UCSD-AML1 (cell line): Measurements from ENCODE around the gene SLC14A1.

Source experiments
- DNase-seq: peaks from one replicate; lab custom pipeline; 2025; ENCODE audit not compliant: unreplicated experiment; lab: John Stamatoyannopoulos, UW

SLC14A1 gene

DNA sequence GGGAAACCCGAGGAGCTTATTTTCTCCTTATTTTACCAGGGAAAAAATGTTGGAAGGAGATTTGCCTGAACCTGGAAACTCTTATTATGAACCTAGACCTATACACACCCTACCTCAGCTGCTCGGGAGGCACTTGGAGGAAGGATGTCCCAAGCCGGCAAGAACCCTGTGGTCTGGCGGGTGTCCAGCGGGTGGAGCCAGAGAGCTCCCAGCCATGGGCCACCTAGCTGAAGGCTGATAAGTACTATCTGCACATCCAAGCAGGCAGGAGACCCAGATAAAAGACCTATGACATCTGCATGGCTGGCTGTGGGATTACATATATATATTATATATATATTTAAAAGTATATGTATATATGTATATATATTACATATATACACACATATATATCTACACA lies 1.1 kb upstream of the SLC14A1 start:
- peak; percentile 78 for DNase-seq

DNA sequence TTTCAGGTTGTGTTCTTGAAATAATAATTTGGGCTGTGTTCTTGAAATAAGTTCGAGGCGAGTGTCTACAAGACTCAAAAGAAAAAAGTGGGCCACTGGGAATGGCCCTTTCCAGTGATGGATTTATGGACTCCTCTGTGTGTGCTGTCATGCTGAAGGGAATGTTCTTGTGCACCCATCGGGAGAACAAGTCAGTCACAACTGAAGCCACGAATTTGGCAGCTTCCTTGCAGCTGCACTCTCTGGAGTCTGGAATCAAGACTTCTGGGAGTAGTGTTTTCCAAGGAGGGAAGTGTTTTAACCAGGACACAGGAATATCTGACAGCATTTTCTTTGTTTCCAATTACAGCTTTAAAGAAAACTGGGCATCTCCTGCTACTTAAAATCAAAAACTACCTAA lies 620 bp downstream of the SLC14A1 start:
- no peak for DNase-seq

DNA sequence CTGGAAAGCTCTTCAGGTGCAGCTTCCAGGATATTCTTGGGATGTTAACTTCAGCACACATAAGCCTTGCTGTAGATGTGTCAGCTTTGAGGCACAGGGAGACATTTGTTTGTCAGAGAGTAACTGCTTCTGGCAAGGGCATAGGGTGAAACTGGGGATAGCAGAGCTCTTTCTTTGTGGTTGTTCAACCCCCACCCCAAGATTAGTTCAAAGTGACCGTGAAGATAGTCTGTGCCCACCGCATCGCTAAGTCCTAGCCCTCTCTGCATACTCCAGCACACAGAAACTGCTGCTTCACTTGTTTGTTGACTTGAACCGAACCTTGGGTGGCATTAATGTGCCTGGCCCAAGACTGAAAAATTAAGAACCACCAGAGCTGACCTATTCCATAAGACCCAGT lies 1.4 kb downstream of the SLC14A1 start:
- DNase-seq, result no peak

DNA sequence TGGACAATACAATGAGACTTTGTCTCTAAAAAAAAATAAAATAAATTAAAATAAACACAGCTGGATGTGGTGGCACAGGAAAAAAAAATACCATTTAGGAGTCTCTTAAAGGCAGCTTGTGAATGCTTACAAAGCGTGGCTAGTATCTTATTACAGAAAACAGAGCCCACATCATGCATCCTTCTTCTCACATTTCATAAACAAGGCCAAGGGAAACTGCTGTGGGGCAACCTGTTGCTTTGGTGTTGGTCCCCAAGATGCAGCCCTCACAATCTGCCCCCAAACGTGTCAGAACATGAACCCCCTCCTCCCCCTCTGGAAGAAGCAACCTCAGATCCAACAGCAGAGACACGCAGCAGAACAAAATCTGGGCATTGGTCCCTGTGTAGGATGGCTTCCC lies 2.6 kb downstream of the SLC14A1 start:
- no peak for DNase-seq

DNA sequence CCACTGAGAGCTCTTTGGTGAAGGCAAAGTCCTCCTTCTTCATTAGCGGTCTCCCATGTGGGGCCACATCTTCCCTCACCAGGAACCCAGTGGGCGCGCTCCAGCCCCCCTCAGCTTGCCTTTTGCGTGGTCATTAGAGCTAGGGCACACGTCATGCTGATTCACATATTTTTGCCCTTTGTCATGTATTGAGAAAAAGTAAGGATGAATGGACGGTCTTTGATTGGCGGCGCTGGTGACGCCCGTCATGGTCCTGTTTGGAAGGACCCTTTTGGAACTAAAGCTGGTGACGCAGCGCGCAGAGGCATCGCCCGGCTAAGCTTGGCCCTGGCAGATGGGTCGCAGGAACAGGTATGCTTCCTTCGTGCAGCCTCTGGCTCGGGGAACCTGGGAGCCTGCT lies 3.1 kb downstream of the SLC14A1 start:
- no peak for DNase-seq

DNA sequence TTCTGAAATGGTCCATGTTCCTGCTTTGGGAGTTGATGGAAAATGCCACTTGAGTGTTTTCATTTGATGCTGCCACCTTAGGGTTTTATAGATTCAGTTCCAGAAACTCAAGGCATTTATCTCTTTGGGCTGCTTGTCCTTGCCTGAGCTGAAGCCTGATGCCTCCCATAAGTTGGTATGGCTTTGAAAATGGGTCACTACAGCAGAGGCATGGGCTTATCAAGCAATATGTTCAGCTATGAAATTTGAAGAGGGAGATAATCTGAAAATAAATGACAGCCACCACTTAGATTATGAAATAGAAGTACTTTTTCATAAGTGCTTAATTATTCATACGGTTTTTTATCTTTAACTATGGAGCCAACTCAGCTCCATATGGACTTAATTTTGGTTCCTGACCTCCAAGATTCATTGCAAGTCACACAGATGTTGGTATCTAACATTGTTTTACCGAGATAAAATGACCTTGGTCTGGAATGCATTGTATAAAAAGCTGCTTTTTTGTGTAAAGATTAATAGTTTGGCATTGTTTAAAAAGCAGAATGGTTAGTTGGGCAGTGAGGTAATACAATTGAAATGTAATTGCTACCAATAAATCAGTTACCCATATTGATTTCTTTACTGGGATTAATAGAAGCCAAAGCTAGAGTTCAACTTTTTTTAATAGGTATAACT lies 4.5 kb downstream of the SLC14A1 start:
- no peak for DNase-seq

DNA sequence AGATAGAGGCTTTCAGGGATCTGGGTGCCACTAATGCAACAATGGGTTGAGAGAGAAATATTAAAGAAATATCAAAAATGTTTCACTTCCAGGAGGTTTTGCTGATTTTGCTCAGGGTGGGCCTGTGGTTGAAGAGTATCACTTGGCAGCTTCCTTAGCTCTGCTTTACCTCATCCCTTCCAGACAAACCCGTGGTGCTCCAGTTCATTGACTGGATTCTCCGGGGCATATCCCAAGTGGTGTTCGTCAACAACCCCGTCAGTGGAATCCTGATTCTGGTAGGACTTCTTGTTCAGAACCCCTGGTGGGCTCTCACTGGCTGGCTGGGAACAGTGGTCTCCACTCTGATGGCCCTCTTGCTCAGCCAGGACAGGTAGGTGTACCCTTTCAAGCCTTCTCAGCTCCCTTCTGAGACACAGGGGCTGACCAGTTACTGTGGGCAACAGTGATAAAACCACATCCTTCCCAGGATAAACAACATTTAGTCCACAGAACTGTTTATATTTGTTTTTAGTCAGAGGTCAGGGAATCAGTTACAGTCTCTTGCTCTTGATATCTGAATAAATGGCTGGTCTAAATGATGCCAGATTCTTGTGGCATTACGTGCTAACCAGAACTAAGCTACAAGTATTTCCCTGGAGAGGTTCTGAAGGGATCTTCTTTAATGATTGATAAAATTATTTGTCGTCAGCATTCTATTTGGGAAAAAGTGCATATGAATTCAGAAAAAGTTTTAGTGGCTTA lies 7.0 kb downstream of the SLC14A1 start:
- DNase-seq, result no peak

DNA sequence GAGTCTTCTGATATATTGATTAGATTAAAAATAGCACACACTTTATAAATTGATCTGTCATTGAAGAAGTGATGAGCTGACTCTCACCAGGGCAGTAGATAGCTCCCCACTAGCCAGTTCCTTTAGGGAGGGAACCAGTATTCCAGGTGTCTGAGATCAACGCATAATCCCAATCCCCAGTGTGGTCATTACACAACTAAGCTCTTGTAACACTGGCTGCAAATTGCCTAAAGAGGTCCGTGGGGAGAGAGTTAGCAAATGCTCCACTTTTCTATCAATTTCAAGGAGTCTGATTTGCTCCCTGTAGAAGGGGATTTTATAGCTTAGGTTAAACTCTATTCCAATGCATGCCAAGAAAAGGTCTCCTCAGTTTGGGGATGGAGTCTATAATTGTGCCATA lies 7.7 kb downstream of the SLC14A1 start:
- DNase-seq, result no peak

DNA sequence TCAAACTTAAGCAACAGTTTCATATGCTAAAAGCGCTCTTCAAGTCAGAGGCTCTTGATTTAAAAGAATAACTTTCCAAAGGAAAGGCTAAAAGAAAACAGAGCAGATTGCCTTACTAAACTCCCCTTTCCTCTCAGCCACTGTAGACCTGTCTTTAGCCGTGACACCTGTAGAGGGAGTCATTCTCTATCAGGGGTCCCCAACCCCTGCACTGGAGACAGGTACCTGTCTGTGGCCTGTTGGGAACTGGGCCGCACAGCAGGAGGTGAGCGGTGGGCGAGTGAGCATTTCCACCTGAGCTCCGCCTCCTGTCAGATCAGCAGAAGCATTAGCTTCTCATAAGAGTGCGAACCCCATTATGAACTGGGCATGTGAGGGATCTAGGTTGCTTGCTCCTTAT lies 9.6 kb downstream of the SLC14A1 start:
- no peak for DNase-seq

DNA sequence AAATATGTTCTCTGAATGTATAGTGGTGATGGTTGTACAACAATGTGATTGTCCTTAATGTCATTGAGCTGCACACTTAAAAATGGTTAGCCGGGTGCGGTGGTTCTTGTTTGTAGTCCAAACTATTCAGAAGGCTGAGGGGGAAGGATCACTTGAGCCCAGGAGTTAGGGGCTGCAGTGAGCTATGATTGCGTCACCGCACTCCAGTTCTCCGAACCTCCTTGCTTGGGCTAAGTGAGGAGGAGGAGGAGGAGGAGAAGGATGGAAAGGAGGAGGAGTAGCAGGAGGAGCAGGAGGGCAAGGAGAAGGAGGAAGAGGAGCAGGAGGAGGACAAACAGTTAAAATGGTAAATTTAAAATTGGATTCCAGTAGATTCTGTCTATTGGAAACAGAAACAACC lies 10.5 kb downstream of the SLC14A1 start:
- no peak for DNase-seq

DNA sequence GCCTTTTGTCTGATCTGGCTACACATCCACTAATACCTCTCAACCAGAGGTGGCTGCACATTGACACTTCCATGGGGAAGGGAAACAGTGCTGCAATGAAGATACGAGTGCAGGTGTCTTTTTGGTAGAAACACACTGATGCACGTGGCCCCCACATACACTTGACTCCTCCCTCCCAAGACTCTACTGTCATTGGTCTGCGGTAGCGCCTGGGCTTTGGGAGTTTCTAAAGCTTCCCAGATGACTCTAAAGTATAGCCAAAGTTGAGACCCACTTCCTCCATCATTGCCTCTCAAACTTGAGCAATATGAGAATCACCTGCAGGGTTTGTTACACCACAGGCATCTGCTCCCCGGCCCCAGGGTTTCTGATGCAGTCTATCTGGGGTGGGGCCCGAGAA lies 11.0 kb downstream of the SLC14A1 start:
- DNase-seq, result no peak

DNA sequence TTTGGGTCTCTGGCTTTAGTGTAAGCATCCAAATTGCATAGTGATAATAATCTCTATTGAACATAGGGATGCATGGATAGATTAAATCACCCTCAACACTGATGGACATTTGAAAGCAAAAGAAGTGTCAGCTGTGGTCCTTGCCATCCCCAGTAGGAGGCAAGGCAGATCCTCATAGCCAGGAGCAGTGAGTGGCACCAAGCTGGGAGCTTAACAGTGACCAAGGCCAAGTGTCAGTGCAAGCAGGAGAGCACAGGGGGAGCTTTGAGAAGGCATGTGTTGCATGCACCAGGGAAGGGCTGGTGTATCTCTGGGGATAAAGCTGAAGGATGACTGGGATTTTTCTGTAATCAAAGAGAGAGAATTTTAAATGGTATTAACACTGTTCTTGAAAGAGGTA lies 14.7 kb downstream of the SLC14A1 start:
- DNase-seq, result peak; percentile 34

DNA sequence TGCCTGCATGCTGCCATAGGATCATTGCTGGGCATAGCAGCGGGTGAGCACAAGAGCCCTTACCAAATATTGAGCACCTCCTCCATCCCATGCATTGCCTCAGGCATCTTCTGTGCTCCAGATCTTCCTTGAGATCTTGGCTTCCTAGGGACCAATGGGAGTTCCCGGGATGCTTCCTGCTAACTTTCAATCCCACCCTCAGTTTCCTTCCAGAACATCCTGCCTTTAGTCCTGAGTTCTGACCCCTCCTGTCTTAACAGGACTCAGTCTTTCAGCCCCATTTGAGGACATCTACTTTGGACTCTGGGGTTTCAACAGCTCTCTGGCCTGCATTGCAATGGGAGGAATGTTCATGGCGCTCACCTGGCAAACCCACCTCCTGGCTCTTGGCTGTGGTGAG lies 15.3 kb downstream of the SLC14A1 start:
- DNase-seq, result no peak

DNA sequence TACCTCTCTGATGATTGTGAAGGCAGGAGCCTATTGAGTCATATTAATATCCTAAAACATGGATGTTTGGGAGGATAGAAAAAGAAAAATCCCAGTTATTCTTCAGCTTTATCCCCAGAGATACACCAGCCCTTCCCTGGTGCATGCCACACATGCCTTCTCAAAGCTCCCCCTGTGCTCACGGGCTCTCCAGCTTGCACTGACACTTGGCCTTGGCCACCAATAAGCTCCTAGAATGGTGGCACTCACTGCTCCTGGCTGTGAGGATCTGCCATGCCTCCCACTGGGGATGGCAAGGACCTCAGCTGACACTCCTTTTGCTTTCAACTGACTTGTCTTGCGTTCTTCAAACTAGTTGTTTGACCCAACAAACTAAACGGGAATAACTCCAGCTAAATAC lies 15.9 kb downstream of the SLC14A1 start:
- no peak for DNase-seq

DNA sequence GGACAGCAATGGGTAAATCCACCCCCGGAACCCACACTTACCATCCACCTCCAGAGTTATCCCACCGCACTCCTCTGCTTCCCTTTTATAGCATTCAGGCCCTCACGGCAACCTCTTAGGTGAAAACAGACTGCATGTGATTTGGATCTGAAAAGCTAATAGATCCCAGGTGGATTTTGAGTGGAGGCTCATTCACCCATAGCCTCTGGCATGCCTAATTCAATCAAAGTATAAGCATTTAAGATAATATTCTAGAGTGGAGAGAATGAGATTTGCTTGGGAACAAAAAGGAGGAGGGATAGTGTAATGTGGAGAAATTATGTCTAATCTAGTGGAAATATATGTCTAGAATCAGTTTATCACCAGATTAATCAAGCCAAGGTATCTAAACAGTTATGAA lies 17.1 kb downstream of the SLC14A1 start:
- no peak for DNase-seq

DNA sequence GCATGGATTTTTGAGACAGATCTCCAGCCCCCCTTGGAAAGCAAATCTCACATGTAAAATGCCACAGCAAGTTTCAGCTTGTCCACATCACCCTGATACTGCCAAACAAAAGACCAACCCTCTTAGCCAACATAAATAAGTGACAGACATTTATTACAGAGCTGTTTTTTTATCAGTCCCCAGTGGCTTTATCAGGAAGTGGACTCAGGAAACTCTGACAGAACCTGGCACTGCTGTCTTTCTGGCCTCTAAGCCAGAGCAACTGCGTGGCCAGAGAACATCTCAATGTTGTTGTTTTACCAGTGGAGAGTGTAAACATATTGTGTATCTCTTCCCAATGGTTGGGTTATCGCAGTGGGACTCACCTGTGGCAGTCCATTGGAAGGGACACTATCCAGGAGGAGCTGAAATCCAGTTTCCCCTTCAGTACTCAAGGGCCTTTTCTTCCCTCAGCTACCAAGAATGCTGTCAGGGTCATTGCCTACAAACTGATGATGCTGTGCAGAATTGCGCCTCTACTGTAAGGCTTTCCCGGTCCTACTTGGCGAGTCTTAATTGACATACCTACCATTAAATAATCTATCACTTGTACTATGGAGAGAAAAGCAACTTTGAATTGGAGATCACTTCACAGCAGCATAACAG lies 22.0 kb downstream of the SLC14A1 start:
- DNase-seq, result no peak

DNA sequence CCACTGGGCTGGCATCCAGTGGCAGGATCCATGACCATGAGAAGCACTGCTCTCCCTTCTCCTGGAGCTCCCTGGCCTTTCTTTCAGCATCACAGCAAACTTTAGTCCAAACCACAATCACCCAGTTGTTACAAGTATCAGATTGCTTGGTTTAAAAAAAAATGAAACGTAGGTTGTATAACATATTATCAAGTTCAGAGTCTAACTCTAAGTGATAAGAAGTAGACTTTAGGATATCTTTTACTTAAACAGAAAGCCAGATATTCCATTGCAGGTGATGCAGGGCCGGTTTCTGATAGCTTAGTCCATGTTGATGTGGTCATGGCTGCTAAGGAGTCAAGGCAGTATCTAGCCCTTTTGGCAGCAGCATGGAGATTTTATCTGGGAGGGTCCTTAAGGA lies 24.5 kb downstream of the SLC14A1 start:
- no peak for DNase-seq

DNA sequence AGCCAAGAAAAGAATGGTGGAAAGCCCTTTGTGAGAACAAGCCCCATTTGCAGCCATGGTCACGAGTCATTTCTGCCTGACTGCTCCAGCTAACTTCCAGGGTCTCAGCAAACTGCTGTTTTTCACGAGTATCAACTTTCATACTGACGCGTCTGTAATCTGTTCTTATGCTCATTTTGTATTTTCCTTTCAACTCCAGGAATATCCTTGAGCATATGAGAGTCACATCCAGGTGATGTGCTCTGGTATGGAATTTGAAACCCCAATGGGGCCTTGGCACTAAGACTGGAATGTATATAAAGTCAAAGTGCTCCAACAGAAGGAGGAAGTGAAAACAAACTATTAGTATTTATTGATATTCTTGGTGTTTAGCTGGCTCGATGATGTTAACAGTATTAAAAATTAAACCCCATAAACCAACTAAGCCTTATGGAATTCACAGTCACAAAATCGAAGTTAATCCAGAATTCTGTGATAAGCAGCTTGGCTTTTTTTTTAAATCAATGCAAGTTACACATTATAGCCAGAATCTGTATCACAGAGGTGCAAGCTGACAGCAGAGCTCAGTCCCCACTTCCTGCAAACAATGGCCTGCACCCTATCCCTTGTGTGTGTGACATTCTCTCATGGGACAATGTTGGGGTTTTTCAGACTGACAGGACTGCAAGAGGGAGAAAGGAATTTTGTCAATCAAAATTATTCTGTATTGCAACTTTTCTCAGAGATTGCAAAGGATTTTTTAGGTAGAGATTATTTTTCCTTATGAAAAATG lies 26.1 kb downstream of the SLC14A1 start:
- DNase-seq, result no peak

DNA sequence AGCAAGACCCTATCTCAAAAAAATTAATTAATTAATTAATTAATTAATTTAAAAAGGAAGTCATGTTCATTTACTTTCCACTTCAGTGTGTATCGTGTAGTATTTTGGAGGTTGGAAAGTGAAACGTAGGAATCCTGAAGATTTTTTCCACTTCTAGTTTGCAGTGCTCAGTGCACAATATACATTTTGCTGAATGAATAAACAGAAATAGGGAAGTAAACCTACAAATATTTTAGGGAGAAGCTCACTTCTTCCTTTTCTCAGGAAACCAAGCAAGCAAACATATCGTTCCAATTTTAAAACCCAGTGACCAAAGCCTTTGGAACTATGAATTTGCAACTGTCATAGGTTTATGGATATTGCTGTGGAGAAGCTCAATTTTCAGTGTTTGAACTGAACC lies 27.8 kb downstream of the SLC14A1 start:
- no peak for DNase-seq

DNA sequence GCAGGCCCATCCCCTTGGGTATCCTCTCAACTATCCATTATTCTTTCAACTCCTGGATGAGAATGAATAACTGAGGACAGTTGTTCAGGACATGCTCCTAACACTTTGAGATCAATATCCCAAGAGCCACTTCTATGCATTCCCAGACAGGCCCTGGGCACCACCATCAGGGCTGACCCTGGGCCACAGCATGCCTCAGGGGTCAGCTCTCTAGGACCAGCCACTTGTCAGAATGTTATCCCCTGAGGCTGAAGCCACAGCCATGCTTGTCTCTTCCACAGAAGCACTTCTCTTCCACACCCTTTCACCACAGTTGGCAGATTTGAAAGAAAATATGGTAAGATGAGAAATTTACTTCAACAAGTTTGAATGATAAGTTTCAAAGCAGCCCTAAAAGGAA lies 28.7 kb downstream of the SLC14A1 start:
- DNase-seq, result no peak

DNA sequence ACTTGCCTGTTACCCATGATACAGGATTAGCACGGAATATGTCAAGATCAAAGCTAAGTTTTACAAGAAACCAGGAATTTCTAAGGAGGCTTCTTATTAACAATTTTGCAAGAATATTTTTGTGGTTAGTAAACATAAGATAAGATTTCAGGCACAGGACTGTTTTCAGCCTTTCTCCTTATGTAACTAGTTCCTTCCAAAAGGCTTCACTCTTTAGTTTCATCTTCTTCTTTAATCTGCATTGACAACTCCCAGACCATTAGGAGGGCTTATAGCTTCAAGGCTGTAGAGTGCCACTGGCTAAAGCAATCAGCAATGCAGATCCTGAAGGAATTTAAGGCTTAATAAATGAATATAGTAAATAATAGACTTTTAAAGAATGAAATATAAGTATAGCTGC lies 29.3 kb downstream of the SLC14A1 start:
- no peak for DNase-seq

DNA sequence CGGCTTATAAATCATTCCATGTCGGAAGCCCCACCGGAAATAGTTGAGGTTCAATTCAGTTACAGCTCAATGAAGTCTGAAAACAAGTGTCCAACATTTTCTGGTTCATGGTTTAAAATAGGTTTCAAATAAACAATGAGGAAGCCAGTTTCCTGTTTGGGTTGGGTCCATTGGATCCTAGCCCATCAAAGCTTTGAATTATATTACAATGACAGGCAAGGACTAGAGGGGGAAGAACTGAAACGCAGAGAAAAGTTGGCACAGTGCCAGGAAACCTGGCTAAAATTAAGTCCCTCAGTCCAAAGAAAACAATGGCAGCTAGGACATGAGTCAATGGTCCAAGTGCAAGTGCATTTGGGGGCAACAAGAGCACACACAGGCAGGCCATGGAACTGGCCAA lies 32.0 kb downstream of the SLC14A1 start:
- DNase-seq, result peak; percentile 22
